Naive B cell (primary cell): Measurements from ENCODE around the gene IFNAR1. TPM values are rescaled to one million over a fixed set of nuclear protein-coding genes. Genes with fewer than 3 reads are reported as not detected.
"Not testable (repeated sequence)": the region's sequence is repeated elsewhere in the genome, so short reads cannot be mapped to it uniquely, and the experiment has no call there.

Source experiments
- ATAC-seq, 2 donors: fragments of 150-1000 bp; cut with Tn5 transposase; 2 replicates each; pipeline ENCODE4 v1.10.0; 2021; ENCODE audit warnings: low read depth in 2 of 2, mild to moderate bottlenecking in 2 of 2, moderate library complexity in 2 of 2
- DNase-seq: peaks from one replicate; pipeline ENCODE4 v3.0.0; 2022
- H3K27ac Mint-ChIP-seq, 6 donors: one replicate each; pipeline ENCODE4 v1.8.0; 2020 to 2022; ENCODE audit warnings: mild to moderate bottlenecking in 6 of 6, mixed read lengths in 6 of 6, moderate library complexity in 5 of 6, inconsistent platforms in 2 of 6
- H3K27me3 Mint-ChIP-seq, 3 donors: one replicate each; pipeline ENCODE4 v1.8.0; 2021 to 2022; ENCODE audit warnings: mixed read lengths in 3 of 3, mild to moderate bottlenecking in 1 of 3
- H3K36me3 Mint-ChIP-seq, 2 donors: one replicate each; pipeline ENCODE4 v1.8.0; 2020 to 2022; ENCODE audit warnings: mixed read lengths in 2 of 2, inconsistent platforms in 1 of 2, mild to moderate bottlenecking in 1 of 2
- H3K4me1 Mint-ChIP-seq, 3 donors: one replicate each; pipeline ENCODE4 v1.8.0; 2020 to 2022; ENCODE audit warnings: mixed read lengths in 3 of 3, inconsistent platforms in 1 of 3, mild to moderate bottlenecking in 1 of 3, moderate library complexity in 1 of 3
- H3K4me3 Mint-ChIP-seq, 8 donors: one replicate each; pipeline ENCODE4 v1.8.0; 2020 to 2022; ENCODE audit warnings: mild to moderate bottlenecking in 8 of 8, mixed read lengths in 8 of 8, moderate library complexity in 8 of 8, inconsistent platforms in 2 of 8
- H3K9me3 Mint-ChIP-seq, 7 donors: one replicate each; pipeline ENCODE4 v1.8.0; 2020 to 2022; ENCODE audit warnings: mixed read lengths in 7 of 7, mild to moderate bottlenecking in 5 of 7, inconsistent platforms in 2 of 7, moderate library complexity in 1 of 7
- polyA plus RNA-seq, 6 donors: library from polyadenylated mRNA; unstranded; fragments of 300-500 nt; fragmentation: Illumina TruSeq; gene quantifications; one replicate each; pipeline ENCODE4 v1.2.3, GENCODE V29; 2021; ENCODE audit warnings: low read depth in 6 of 6

The IFNAR1 gene
- polyA plus RNA-seq, 6 donors from 2014 or later, result 99.7 to 142 (median 126) TPM

DNA sequence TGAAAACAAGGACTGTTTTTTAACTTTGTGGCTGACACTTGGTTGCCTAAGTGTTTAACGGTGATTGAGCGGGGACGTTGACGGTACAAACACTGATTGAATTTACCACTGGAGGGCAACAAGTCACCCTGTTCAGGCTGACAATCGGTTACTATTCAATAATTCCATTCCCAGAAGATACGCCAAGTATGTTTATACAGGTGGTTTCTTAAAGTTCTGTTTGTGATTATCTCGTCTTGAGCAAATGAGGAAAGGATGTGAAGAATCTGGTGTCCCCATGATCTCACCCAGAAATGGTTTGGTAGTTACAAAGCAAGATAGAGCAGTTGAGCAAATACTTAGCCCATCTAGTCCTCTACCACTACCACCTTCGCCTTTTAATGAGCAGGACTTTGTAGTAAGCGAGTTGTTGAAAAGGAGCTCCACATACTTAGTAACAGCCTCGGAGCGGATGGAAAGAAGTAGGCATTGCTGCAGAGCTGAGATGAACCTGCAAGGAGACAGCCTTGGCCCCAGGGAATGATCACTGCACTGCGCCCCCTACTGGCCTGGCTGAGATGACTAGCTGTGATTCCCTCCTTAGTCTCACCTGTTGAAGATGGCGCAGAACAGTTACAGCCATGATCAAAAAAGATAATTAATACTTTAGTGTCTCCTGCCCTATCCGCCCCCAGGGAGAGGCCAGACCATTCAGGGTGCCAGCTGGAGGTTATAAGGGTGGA is 36.3 kb downstream of the IFNAR1 start:
- Mint-ChIP-seq H3K27ac (peak overlapping the region; percentile 94 to 99 (median 96)), H3K9me3 (peaks cover 0 to 16% (median 8%) of the 10 kb centered on the region in 7 donors), H3K4me3 (peak overlapping the region; percentile 69 to 95 (median 88)), H3K36me3 (peaks cover 0 to 5% of the 10 kb centered on the region in 2 donors), H3K4me1 (peaks cover 23 to 51% (median 31%) of the 10 kb centered on the region in 3 donors), H3K27me3 (no peaks in the 10 kb centered on the region)
- DNase-seq, result peak; percentile 81
- ATAC-seq, result peak; percentile 77 to 81

DNA sequence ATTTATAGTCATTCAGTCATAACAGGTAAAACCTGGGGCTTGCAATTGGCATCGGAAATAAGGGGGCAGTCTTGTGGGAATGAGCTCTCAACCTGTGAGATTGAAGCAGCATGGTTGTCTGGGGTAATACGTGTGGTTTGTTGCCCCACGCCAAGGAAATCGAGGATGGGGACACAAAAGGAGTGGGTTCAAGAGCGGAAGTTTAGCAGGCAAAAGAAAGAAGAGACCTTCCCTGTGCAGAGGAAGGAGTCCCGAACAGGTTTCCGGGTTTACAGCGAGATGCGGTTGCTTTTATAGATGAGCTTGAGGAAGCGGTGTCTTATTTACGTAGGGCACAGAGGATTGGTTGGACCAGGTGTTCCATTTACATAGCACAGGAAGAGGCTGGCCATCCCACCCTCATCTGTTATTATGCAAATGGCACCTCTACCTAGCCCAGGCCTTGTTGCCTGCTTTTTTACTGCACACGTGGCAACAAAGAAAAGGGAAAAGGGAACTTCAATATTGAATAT is 37.3 kb downstream of the IFNAR1 start:
- Mint-ChIP-seq H3K27ac (peak overlapping the region; percentile 94 to 99 (median 96)), H3K9me3 (peaks cover 1 to 27% (median 13%) of the 10 kb centered on the region in 7 donors), H3K4me3 (peak overlapping the region; percentile 69 to 95 (median 88)), H3K27me3 (no peaks in the 10 kb centered on the region), H3K4me1 (peaks cover 24 to 58% (median 27%) of the 10 kb centered on the region in 3 donors), H3K36me3 (peaks cover 0 to 4% of the 10 kb centered on the region in 2 donors)
- DNase-seq, result peak; percentile 73
- ATAC-seq, result peak; percentile 57 to 59

DNA sequence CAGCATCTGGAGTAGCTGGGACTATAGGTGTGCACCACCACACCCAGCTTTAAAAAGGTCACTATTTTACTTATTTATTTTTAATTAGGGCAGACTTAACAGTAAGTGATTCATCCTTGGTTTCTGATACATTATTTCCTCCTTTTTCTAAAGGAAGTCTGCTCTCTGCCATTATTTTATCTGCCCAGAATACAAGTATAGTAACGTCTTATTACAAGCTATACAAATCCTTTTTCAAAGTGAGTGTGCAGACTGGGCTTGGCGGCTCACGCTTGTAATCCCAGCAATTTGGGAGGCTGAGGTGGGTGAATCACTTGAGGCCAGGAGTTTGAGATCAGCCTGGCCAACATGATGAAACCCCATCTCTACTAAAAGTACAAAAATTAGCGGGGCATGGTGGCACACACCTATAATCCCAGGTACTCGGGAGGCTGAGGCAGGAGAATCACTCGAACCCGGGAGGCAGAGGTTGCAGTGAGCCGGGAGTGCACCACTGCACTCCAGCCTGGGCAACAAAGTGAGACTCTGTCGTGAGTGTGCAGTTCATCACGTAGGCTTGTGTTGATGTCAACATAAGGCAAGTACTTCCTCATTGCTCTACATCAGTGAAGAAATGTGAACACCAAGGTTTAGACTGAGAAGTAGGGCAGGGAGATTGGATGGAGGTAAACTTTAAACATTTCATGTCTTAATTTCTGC is 39.3 kb downstream of the IFNAR1 start:
- not testable (repeated sequence) for DNase-seq

DNA sequence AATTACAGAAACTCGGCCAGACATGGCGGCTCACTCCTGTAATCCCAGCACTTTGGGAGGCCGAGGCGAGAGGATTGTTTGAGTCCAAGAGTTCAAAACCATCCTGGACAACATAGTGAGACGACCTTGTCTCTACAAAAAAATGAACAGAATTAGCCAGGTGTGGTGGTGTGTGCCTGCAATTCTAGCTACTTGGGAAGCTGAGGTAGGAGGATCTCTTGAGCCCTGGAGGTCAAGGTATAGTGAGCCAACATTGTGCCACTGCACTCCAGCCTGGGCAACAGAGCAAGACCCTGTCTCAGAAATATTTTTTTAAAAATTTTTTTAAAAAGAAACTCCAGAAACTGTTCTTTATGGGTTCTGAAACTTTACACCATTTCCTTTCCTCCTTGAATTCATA is 40.1 kb downstream of the IFNAR1 start:
- DNase-seq, result no peak
- H3K27me3 Mint-ChIP-seq, result no peaks in the 10 kb centered on the region
- peak overlapping the region in 1 of 8 donors; percentile 59 for H3K4me3 Mint-ChIP-seq
- peak overlapping the region in 3 of 6 donors; percentile 42 to 94 (median 78) for H3K27ac Mint-ChIP-seq
- peaks cover 5 to 42% (median 26%) of the 10 kb centered on the region in 7 donors for H3K9me3 Mint-ChIP-seq
- H3K36me3 Mint-ChIP-seq, result peaks cover 5 to 20% of the 10 kb centered on the region in 2 donors
- H3K4me1 Mint-ChIP-seq, result peaks cover 40 to 79% (median 41%) of the 10 kb centered on the region in 3 donors
- ATAC-seq, result no peak

More for the DNA sequence above, 39.3 kb downstream of the IFNAR1 start:
- ATAC-seq, result peak; percentile 24 to 35
- not testable (repeated sequence) for H3K27me3 Mint-ChIP-seq
- peaks cover 36 to 75% (median 37%) of the 10 kb centered on the region in 3 donors for H3K4me1 Mint-ChIP-seq
- peaks cover 5 to 42% (median 26%) of the 10 kb centered on the region in 7 donors for H3K9me3 Mint-ChIP-seq
- peak overlapping the region in 6 of 8 donors; percentile 38 to 77 (median 62) for H3K4me3 Mint-ChIP-seq
- H3K36me3 Mint-ChIP-seq, result peaks cover 5 to 20% of the 10 kb centered on the region in 2 donors
- H3K27ac Mint-ChIP-seq, result peak overlapping the region; percentile 89 to 96 (median 94)

DNA sequence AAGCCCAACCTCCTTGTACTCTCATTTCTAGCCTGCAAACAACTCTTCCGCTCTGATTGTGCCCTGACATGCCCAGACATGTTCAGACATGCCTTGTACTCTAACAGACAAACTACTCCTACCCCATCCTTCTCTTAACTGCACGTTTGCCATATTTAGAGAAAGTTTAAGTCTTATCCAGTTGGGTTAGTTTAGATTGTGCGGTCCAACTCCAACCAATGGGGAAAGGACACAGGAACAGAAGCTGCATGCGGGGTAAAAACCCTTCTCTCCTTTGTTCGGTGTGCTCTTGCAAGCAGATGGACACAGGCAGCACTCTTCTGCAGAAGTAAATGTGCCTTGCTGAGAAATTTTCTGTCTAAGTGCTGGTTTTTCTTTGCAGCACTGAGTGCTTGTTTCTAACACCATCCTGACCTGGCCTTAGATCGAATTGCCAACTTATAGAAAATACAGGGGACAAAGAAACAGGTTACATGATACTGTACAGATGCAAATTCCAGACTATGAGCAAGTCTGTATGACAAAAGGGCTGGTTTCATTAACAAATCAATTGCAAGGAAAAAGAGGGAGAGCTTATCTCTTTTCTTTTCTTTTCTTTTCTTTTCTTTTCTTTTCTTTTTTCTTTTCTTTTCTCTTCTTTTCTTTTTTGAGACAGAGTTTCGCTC is 42.7 kb downstream of the IFNAR1 start:
- Mint-ChIP-seq H3K27ac (peak overlapping the region; percentile 81 to 94 (median 92)), H3K27me3 (no peaks in the 10 kb centered on the region), H3K4me3 (peak overlapping the region in 6 of 8 donors; percentile 21 to 79 (median 70)), H3K36me3 (peaks cover 5 to 20% of the 10 kb centered on the region in 2 donors), H3K9me3 (peaks cover 5 to 38% (median 22%) of the 10 kb centered on the region in 7 donors), H3K4me1 (peaks cover 38 to 76% (median 43%) of the 10 kb centered on the region in 3 donors)
- no peak for ATAC-seq
- DNase-seq, result no peak

DNA sequence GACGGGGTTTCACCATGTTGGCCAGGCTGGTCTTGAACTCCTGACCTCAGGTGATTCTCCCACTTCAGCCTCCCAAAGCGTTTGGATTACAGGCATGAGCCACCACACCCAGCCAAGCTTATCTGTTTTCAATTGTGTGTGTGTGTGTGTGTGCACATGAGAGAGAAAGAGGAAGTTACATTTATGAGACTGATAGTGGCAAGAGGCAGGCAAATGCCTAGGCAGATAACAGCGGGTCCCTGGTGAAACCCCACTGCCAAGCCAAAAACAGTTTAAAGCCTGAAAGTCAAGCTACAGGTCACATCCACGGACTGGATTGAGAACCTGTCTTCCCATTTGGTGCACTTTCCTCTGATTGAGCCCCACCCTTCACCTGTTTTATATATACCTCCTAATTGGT is 43.4 kb downstream of the IFNAR1 start:
- peaks cover 5 to 20% of the 10 kb centered on the region in 2 donors for H3K36me3 Mint-ChIP-seq
- H3K27me3 Mint-ChIP-seq, result no peaks in the 10 kb centered on the region
- peak; percentile 82 to 84 for ATAC-seq
- peak overlapping the region in 7 of 8 donors; percentile 21 to 79 (median 67) for H3K4me3 Mint-ChIP-seq
- peaks cover 35 to 75% (median 42%) of the 10 kb centered on the region in 3 donors for H3K4me1 Mint-ChIP-seq
- DNase-seq, result peak; percentile 69
- peaks cover 5 to 34% (median 22%) of the 10 kb centered on the region in 7 donors for H3K9me3 Mint-ChIP-seq
- peak overlapping the region; percentile 85 to 94 (median 92) for H3K27ac Mint-ChIP-seq

DNA sequence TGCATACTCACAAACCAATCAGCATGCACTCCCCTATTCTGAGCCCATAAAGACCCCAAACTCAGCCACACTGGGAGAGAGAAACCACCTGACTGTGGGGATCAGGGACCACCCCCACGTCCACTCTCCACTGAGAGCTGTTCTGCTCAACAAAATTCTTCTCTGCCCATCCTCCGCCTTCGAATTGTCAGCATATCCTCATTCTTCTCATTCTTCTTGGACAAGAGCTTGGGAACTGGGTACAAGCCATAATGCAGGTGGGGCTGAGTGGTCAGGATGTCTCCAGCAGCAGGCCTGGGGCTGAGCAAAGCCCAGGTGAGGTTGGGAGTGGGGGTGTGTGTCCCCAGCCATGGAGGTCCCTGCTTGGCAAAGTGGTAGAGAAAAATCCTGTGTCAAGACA is 43.8 kb downstream of the IFNAR1 start:
- DNase-seq, result no peak
- peaks cover 37 to 78% (median 46%) of the 10 kb centered on the region in 3 donors for H3K4me1 Mint-ChIP-seq
- ATAC-seq, result no peak

DNA sequence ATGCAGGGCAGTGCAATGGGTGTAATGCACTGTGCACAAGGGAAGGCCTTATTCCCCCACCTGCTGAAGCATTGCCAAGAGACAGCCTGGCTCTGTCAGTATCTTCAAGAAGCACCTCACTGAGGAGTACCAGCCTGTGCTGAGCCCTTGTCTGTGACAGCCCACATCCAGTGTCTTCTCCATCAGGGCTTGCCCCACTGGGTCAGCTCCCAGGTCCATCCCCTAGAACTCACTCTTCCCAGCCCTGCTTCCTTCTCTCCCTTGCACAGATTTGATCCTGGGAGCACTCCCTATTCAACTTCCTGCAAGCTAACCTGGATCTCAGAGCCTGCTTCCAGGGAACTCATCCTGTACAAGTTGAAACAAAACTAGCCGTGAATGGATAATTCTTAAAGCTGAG is 44.8 kb downstream of the IFNAR1 start:
- Mint-ChIP-seq H3K27ac (peak overlapping the region in 5 of 6 donors; percentile 6 to 91 (median 45)), H3K4me3 (peak overlapping the region in 5 of 8 donors; percentile 21 to 42 (median 33)), H3K9me3 (peaks cover 5 to 31% (median 22%) of the 10 kb centered on the region in 7 donors), H3K4me1 (peaks cover 40 to 78% (median 49%) of the 10 kb centered on the region in 3 donors), H3K27me3 (no peaks in the 10 kb centered on the region), H3K36me3 (peaks cover 5 to 20% of the 10 kb centered on the region in 2 donors)
- ATAC-seq, result no peak
- DNase-seq, result no peak

More for the DNA sequence above, 43.8 kb downstream of the IFNAR1 start:
- H3K4me3 Mint-ChIP-seq, result peak overlapping the region in 6 of 8 donors; percentile 21 to 79 (median 68)
- H3K9me3 Mint-ChIP-seq, result peaks cover 5 to 34% (median 22%) of the 10 kb centered on the region in 7 donors
- peaks cover 5 to 20% of the 10 kb centered on the region in 2 donors for H3K36me3 Mint-ChIP-seq
- H3K27ac Mint-ChIP-seq, result peak overlapping the region in 5 of 6 donors; percentile 50 to 94 (median 85)
- H3K27me3 Mint-ChIP-seq, result no peaks in the 10 kb centered on the region

DNA sequence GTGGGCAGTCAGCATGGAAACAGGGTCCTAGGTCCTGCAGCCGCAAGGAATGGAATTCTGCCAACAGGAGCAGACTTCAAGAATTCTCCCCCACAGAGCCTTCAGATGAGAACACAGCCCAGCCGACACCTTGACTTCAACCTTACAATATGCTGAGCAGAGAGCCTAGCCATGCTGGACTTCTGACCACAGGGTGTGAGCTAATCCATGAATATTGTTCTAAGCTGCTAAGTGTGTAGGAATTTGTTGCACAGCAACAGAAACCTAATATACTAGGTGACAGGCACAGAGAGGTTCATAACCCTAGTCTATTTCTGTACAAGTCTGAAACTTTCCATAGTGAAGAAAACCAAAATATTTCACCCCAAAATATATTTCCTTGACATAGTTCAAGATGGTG is 45.5 kb downstream of the IFNAR1 start:
- peaks cover 45 to 81% (median 53%) of the 10 kb centered on the region in 3 donors for H3K4me1 Mint-ChIP-seq

DNA sequence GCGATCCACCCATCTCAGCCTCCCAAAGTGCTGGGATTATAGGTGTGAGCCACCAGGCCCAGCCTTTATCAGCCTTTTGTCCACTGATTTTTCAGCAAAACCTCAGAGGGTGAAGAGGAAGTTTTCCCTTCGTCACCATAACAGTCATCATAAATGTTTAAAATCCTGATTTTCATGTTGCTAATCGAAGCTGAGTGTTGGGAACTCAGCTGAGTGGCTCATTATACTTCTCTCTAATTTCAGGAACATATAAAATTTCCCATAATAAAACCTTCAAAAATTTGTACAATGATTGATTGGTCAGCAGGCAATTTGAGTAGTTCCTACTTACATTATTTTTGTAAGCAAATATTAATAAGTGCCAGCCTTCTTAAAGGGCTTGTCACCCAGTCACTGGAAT is 46.6 kb downstream of the IFNAR1 start:
- peaks cover 5 to 20% of the 10 kb centered on the region in 2 donors for H3K36me3 Mint-ChIP-seq
- peaks cover 47 to 85% (median 56%) of the 10 kb centered on the region in 3 donors for H3K4me1 Mint-ChIP-seq
- H3K4me3 Mint-ChIP-seq, result peak overlapping the region in 6 of 8 donors; percentile 12 to 69 (median 50)
- H3K9me3 Mint-ChIP-seq, result peaks cover 5 to 26% (median 19%) of the 10 kb centered on the region in 7 donors
- ATAC-seq (no peak), DNase-seq (no peak)
- no peaks in the 10 kb centered on the region for H3K27me3 Mint-ChIP-seq
- H3K27ac Mint-ChIP-seq, result peak overlapping the region in 5 of 6 donors; percentile 61 to 90 (median 86)

More for the DNA sequence above, 45.5 kb downstream of the IFNAR1 start:
- ATAC-seq, result no peak
- Mint-ChIP-seq H3K27me3 (no peaks in the 10 kb centered on the region), H3K9me3 (peaks cover 5 to 31% (median 22%) of the 10 kb centered on the region in 7 donors), H3K4me3 (peak overlapping the region in 2 of 8 donors; percentile 14 to 30), H3K36me3 (peaks cover 5 to 20% of the 10 kb centered on the region in 2 donors), H3K27ac (peak overlapping the region in 3 of 6 donors; percentile 62 to 90 (median 86))
- no peak for DNase-seq

DNA sequence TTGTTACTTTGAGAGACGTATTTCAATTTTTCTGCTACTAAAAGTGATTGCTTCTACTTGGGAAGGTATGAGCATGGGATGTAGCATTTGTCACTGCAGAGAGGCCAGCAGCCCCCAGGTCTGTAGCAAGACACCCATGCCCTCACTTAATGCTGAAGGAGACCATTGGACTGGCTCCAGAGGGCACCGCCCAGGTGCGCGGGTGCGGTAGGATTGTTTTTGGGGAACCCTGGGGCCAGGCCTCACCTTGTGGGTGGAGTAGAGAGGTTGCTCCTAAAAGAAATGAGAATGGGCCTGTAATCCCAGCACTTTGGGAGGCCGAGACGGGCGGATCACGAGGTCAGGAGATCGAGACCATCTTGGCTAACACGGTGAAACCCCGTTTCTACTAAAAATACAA is 47.8 kb downstream of the IFNAR1 start:
- Mint-ChIP-seq H3K9me3 (peaks cover 0 to 14% (median 9%) of the 10 kb centered on the region in 7 donors), H3K4me1 (peaks cover 52 to 87% (median 67%) of the 10 kb centered on the region in 3 donors), H3K4me3 (peak overlapping the region in 6 of 8 donors; percentile 19 to 75 (median 50)), H3K27ac (peak overlapping the region; percentile 30 to 90 (median 65)), H3K36me3 (peaks cover under 1 to 12% of the 10 kb centered on the region in 2 donors), H3K27me3 (no peaks in the 10 kb centered on the region)
- no peak for ATAC-seq
- DNase-seq, result no peak

DNA sequence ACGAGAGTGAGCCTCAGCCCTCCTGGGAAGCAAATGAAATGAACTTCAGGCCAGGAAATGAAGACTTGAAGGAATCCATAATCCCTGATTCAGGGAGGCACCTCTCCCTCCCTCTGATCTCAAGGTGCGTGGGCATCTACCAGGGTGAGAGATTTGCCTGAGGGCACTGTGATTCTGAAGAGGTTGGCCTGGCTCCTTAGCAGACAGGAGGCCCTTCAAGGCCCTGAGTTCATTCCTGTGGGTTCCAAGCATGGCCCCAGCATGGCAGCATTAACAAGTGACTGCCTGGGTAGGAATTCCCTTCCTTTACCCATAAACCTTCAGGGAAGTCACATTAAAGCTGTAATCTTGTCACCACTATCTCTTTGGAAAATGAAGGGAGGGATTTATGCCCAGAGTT is 48.7 kb downstream of the IFNAR1 start:
- Mint-ChIP-seq H3K4me1 (peaks cover 45 to 82% (median 61%) of the 10 kb centered on the region in 3 donors), H3K27me3 (no peaks in the 10 kb centered on the region), H3K4me3 (peak overlapping the region; percentile 62 to 89 (median 78)), H3K27ac (peak overlapping the region; percentile 76 to 98 (median 92)), H3K36me3 (peaks cover 0 to 3% of the 10 kb centered on the region in 2 donors), H3K9me3 (peaks cover 0 to 5% (median 2%) of the 10 kb centered on the region in 7 donors)
- ATAC-seq, result no peak
- DNase-seq, result no peak
